Activated T-helper 1 cell treated with anti-CD3 and anti-CD28 coated beads, Interleukin-12 subunit alpha, Interleukin-12 subunit beta, Interleukin-2, Interleukin-4 antibody, amounts not matched to agents 30 ng/mL and 10 ng/mL and 1 ng/mL, durations not matched to agents 14 hours and 24 hours and 36 hours (primary cell): ENCODE data around the gene CATSPERD. TPM values are rescaled to one million over a fixed set of nuclear protein-coding genes. Genes with fewer than 3 reads are reported as not detected.

Experiments used
- DNase-seq: peaks from one replicate; pipeline ENCODE4 v3.0.0; 2021; ENCODE audit warnings: low spot score
- H3K27ac Mint-ChIP-seq: one replicate; pipeline ENCODE4 v1.8.0; 2021; ENCODE audit warnings: mild to moderate bottlenecking, mixed read lengths
- H3K27me3 Mint-ChIP-seq: one replicate; pipeline ENCODE4 v1.8.0; 2022; ENCODE audit warnings: mild to moderate bottlenecking, moderate library complexity, mixed read lengths; ENCODE audit not compliant: insufficient read depth
- H3K36me3 Mint-ChIP-seq: one replicate; pipeline ENCODE4 v1.8.0; 2021; ENCODE audit warnings: low read depth, mixed read lengths
- H3K4me1 Mint-ChIP-seq: one replicate; pipeline ENCODE4 v1.8.0; 2021; ENCODE audit warnings: low read depth, mixed read lengths
- H3K4me3 Mint-ChIP-seq: one replicate; pipeline ENCODE4 v1.8.0; 2021; ENCODE audit warnings: mild to moderate bottlenecking, moderate library complexity, mixed read lengths
- H3K9me3 Mint-ChIP-seq: one replicate; pipeline ENCODE4 v1.8.0; 2021; ENCODE audit warnings: mixed read lengths
- intact Hi-C: fragments of 100-400 bp; cut with micrococcal nuclease; formaldehyde crosslinking; loops from one replicate; pipeline ENCODE4 v1.15.1; 2024
- total RNA-seq: library from RNA; stranded (reverse); gene quantifications from 2 replicates; pipeline ENCODE4 v1.2.3, GENCODE V29; 2022

Gene CATSPERD
- total RNA-seq, 1 donor from 2014 or later = not detected

GRCh38 chr19:5806905-5807304, 86.5 kb downstream of the CATSPERD start:
- H3K27ac Mint-ChIP-seq = no peak overlapping the region
- peaks cover 30% of the 10 kb centered on the region for H3K27me3 Mint-ChIP-seq
- no peak for DNase-seq
- H3K4me3 Mint-ChIP-seq = peak overlapping the region; percentile 4
- no peaks in the 10 kb centered on the region for H3K36me3 Mint-ChIP-seq
- H3K4me1 Mint-ChIP-seq = peaks cover 13% of the 10 kb centered on the region
- intact Hi-C loops = loop anchor here (10.0 kb wide), 1 partner anchor 158 kb away; no protein-coding TSS in a partner anchor
- H3K9me3 Mint-ChIP-seq = no peaks in the 10 kb centered on the region

DNA sequence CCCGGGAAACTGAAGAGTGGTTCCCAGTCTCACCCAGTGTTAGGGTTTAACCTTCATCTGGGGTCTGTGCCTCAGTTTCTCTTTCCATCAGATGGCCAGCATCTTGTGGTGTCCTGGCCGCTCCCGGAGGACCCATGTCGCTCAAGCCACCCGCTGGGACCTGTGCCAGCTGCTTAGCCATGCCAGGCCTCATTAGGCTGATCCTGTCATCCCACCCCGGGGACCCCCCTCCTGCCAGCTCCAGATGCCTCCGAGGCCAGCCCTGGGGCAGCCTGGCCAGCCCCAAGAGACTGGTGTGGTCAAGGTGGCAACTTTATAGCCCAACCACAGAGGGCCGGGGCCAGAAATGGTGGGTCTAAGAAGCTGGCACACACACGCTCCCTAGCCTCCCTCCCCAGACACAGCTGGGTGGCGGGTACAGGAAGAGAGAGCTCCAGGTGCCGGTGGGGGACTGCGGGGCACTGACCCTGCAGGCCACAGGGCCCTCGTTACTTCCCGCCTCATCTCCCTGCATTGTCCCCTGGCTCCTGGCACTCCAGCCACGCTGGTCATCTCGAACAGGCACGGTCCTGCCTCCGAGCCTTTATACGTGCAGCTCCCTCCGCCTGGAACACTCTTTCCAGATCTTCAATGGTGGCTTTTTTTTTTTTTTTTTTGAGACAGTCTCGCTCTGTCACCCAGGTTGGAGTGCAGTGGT, 87.8 kb downstream of the CATSPERD start:
- H3K4me1 Mint-ChIP-seq = peaks cover 11% of the 10 kb centered on the region
- intact Hi-C loops = loop anchor here (10.0 kb wide), 1 partner anchor 157 kb away; no protein-coding TSS in a partner anchor
- no peaks in the 10 kb centered on the region for H3K9me3 Mint-ChIP-seq
- peaks cover 28% of the 10 kb centered on the region for H3K27me3 Mint-ChIP-seq
- no peak overlapping the region for H3K4me3 Mint-ChIP-seq
- DNase-seq = no peak
- H3K36me3 Mint-ChIP-seq = no peaks in the 10 kb centered on the region
- H3K27ac Mint-ChIP-seq = no peak overlapping the region

DNA sequence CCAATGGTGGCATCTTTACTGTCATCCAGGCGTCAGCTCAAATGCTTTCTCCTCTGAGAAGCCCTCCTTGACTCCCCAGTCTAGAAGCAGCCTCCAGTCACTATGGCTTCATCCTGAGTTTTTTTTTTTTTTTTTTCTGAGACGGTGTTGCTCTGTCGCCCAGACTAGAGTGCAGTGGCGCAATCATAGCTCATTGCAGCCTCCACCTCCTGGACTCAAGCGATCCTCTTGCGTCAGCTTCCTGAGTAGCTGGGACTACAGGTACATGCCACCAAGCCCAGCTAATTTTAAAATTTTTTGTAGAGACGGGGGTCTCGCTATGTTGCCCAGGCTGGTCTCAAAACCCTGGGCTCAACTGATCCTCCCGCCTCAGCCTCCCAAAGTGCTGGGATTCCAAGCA, 88.6 kb downstream of the CATSPERD start:
- no peak for DNase-seq
- no peaks in the 10 kb centered on the region for H3K36me3 Mint-ChIP-seq
- peaks cover 26% of the 10 kb centered on the region for H3K27me3 Mint-ChIP-seq
- H3K4me1 Mint-ChIP-seq = peaks cover 6% of the 10 kb centered on the region
- intact Hi-C loops = loop anchor here (10.0 kb wide), 1 partner anchor 156 kb away; no protein-coding TSS in a partner anchor
- H3K9me3 Mint-ChIP-seq = no peaks in the 10 kb centered on the region
- no peak overlapping the region for H3K4me3 Mint-ChIP-seq
- no peak overlapping the region for H3K27ac Mint-ChIP-seq

- H3K36me3 Mint-ChIP-seq = no peaks in the 10 kb centered on the region
- intact Hi-C loops = loop anchor here (10.0 kb wide), 1 partner anchor 155 kb away; no protein-coding TSS in a partner anchor
- H3K4me1 Mint-ChIP-seq = peaks cover 2% of the 10 kb centered on the region
- DNase-seq = no peak
- no peak overlapping the region for H3K27ac Mint-ChIP-seq
- H3K4me3 Mint-ChIP-seq = no peak overlapping the region
- H3K27me3 Mint-ChIP-seq = peaks cover 22% of the 10 kb centered on the region
- no peaks in the 10 kb centered on the region for H3K9me3 Mint-ChIP-seq
Measured at GRCh38 chr19:5809469-5809868, 89.0 kb downstream of the CATSPERD start.

DNA sequence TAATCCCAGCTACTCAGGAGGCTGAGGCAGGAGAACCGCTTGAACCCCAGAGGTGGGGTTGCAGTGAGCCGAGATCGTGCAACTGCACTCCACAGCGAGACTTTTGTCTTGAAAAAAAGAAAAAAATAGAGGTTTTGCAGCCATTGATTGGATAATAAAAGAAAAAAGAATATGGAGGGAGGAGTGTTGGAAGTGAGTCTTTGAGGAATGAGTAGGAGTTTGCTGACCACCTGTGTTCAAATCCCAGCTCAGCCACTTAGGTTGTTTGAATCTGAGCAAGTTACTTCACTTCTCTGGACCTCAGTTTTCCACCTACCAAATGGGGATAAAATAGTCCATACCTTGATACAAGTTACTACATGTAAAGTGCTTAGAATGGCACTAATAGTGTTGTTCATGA, 90.7 kb downstream of the CATSPERD start:
- no peak overlapping the region for H3K4me3 Mint-ChIP-seq
- H3K27me3 Mint-ChIP-seq = peaks cover 15% of the 10 kb centered on the region
- no peak for DNase-seq
- no peak overlapping the region for H3K27ac Mint-ChIP-seq
- no peaks in the 10 kb centered on the region for H3K36me3 Mint-ChIP-seq
- H3K4me1 Mint-ChIP-seq = no peaks in the 10 kb centered on the region
- intact Hi-C loops = no loop called here
- H3K9me3 Mint-ChIP-seq = no peaks in the 10 kb centered on the region

- Mint-ChIP-seq H3K9me3 (no peaks in the 10 kb centered on the region), H3K27me3 (peaks cover 3% of the 10 kb centered on the region), H3K4me1 (no peaks in the 10 kb centered on the region), H3K27ac (no peak overlapping the region), H3K36me3 (no peaks in the 10 kb centered on the region), H3K4me3 (no peak overlapping the region)
- no peak for DNase-seq
- intact Hi-C loops = no loop called here
Measured at GRCh38 chr19:5814123-5814851, 93.8 kb downstream of the CATSPERD start.

DNA sequence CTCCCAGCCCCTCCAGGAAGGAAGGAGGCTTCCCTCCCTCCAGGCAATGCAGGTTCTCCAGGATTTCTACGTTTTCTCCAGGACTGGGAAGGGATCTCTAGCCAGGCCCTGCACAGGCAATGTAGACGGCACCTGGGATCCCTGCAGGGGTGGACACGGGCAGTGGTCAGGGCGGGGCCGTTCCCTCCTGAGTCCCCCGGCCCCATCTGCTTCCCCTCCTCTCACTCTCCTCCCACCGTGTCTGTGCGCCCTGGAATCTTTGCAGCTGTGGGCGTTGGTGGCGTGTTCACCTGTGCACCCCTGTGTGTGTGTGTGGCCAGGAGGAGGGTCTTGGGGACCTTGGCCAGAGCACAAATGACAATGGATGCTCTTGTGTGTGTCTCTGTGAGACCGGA, 94.4 kb downstream of the CATSPERD start:
- DNase-seq = no peak
- intact Hi-C loops = no loop called here
- Mint-ChIP-seq H3K4me3 (no peak overlapping the region), H3K27ac (no peak overlapping the region), H3K36me3 (no peaks in the 10 kb centered on the region), H3K4me1 (no peaks in the 10 kb centered on the region), H3K27me3 (peaks cover 3% of the 10 kb centered on the region), H3K9me3 (no peaks in the 10 kb centered on the region)

DNA sequence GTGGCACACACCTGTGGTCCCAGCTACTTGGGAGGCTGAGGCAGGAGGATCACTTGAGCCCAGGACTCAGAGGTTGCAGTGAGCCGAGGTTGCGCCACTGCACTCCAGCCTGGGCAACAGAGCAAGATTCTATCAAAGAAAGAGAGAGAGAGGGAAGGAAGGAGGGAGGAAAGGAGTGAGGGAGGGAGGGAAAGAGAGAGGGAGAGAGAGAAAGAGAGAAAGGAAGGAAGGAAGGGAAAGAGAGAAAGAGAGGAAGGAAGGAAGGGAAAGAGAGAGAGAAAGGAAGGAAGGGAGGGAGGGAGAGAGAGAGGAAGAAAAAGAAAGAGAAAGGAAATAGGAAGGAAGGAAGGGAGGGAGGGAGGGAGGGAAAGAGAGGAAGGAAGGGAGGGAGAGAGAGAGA, 96.8 kb downstream of the CATSPERD start:
- no peak for DNase-seq
- Mint-ChIP-seq H3K27me3 (peaks cover 3% of the 10 kb centered on the region), H3K9me3 (no peaks in the 10 kb centered on the region), H3K4me1 (no peaks in the 10 kb centered on the region), H3K4me3 (no peak overlapping the region), H3K36me3 (no peaks in the 10 kb centered on the region), H3K27ac (no peak overlapping the region)
- intact Hi-C loops = no loop called here

DNA sequence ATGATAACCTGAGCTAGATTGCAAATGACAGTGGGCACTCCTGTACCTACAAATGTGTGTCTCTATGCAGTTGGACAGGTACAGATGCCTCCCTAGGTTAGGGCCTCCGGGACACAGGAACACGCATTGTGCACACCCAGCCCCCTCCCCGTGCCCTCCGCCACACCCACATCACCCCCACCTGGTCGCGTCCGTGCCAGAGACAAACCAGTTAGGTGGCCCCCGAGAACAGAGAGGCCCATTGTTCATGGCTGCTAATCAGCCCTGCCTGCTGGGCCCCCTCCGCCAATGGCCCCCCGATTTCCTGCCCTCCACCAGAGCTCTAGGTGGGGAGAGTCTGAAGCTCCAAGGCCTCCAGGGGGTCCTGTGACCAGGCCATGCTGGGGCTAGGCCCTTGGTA, 98.2 kb downstream of the CATSPERD start:
- no peak for DNase-seq
- intact Hi-C loops = no loop called here
- no peaks in the 10 kb centered on the region for H3K4me1 Mint-ChIP-seq
- no peak overlapping the region for H3K27ac Mint-ChIP-seq
- no peak overlapping the region for H3K4me3 Mint-ChIP-seq
- peaks cover 3% of the 10 kb centered on the region for H3K27me3 Mint-ChIP-seq
- H3K9me3 Mint-ChIP-seq = no peaks in the 10 kb centered on the region
- H3K36me3 Mint-ChIP-seq = no peaks in the 10 kb centered on the region

GRCh38 chr19:5820785-5821184, 100.3 kb downstream of the CATSPERD start:
- intact Hi-C loops = no loop called here
- H3K27me3 Mint-ChIP-seq = peaks cover 2% of the 10 kb centered on the region
- no peaks in the 10 kb centered on the region for H3K9me3 Mint-ChIP-seq
- H3K4me1 Mint-ChIP-seq = no peaks in the 10 kb centered on the region
- H3K36me3 Mint-ChIP-seq = no peaks in the 10 kb centered on the region
- no peak for DNase-seq
- H3K4me3 Mint-ChIP-seq = no peak overlapping the region
- H3K27ac Mint-ChIP-seq = no peak overlapping the region

GRCh38 chr19:5821521-5822180, 101.2 kb downstream of the CATSPERD start:
- intact Hi-C loops = no loop called here

DNA sequence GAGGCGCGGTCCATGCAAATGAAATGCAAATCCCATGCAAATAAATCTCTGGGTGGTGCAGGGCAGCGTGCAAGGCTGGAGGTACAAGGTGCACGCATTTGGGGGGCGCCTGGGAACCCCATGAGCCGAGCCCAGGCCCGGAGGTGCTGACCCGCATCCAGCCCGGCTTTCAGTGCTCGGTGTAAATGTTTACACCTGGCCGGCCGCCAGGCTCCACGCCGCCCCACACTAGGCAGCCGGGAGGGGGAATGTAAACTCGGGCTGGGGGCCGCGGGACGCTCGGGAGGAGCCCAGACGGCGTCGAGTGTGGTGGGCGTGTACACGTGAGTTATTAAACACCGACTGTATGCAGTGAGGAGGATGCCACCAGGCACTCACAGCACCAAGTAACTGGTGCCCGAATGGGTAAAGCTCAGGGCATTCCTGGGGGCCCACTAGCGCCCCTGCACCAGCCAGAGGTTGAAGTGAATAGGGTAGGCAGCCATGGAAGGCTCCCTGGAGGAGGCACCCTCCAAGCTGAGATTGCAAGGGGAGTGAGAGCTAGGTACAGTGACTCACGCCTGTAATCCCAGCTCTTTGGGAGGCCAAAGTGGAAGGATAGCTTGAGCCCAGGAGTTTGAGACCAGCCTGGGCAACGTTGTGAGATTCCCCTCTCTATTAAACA, 101.9 kb downstream of the CATSPERD start:
- Mint-ChIP-seq H3K4me1 (peaks cover 7% of the 10 kb centered on the region), H3K4me3 (no peak overlapping the region), H3K27me3 (no peaks in the 10 kb centered on the region), H3K27ac (no peak overlapping the region), H3K9me3 (no peaks in the 10 kb centered on the region), H3K36me3 (no peaks in the 10 kb centered on the region)
- intact Hi-C loops = no loop called here
- no peak for DNase-seq

More at GRCh38 chr19:5821521-5822180, 101.2 kb downstream of the CATSPERD start:
- no peaks in the 10 kb centered on the region for H3K36me3 Mint-ChIP-seq
- no peak for DNase-seq
- H3K27ac Mint-ChIP-seq = no peak overlapping the region
- no peaks in the 10 kb centered on the region for H3K9me3 Mint-ChIP-seq
- no peak overlapping the region for H3K4me3 Mint-ChIP-seq
- peaks cover 2% of the 10 kb centered on the region for H3K27me3 Mint-ChIP-seq
- H3K4me1 Mint-ChIP-seq = peaks cover under 1% of the 10 kb centered on the region
